ENCODE results near the gene CTPS1.

- TF ChIP-seq CTCF (conservative IDR thresholded peaks at IDR 0.05; ENCODE audit: low read length): no peak
- no peak for TF ChIP-seq EZH2phosphoT487 (IDR thresholded peaks at IDR 0.05; ENCODE audit: borderline replicate concordance)
Observed at GRCh38 chr1:41013796-41014195, 34.3 kb downstream of the CTPS1 start.

Measured in Loucy (cell line).